ENCODE data around the gene KDM6B.

Gene KDM6B

DNA sequence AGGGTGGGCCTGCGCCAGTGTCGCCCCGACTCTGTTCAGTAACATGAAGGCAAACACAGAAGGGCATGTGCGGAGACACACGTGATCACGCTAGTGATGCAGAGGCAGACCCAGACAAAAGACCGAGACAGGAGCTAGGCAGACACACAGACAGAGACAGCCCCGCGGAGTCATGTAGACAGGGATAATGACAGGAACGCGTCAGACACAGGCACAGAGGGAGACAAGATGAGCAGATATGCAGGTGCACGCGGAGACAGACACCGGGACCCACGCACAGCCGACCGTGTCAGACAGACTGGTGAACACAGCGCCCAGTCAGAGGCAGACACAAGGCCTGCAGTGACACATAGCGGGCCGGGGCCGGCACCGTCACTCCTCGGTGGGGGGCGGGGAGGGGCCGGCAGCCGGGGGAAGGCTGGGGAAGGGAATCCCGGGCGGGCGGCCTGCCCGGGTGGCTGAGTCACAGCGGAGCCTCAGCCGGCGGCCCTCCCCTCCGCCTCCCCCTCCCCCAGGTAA, 7.4 kb downstream of the KDM6B start:
- peak; percentile 29 for DNase-seq

DNA sequence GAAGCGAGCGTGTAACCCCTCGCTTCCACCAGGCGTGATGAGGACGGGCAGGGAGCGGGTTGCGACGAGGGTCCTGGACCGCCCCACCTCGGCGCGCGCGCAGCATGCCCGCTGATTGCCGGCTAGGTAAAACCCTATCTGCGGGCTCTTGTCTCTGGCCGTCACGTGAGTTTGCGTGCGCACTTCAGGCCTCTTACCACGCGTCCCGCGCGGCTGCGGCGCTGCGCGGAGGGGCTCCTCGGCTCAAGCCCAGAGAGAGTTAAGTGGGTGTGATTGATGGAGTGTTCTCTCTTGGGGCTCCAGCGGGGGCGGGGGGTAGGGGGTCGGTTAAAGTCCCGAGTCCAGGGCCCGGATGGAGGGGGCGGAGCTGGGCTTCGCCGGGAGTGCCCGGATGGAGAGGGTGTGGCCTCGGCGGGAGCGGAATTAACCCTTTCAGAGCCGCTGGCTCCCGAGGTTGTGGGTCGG, 7.9 kb downstream of the KDM6B start:
- peak; percentile 49 for DNase-seq

- peak; percentile 42 for DNase-seq
Measured at GRCh38 chr17:7842380-7843256, 8.6 kb downstream of the KDM6B start.

- no peak for DNase-seq
Measured at GRCh38 chr17:7843257-7843535, 9.2 kb downstream of the KDM6B start.

- peak; percentile 47 for DNase-seq
Measured at GRCh38 chr17:7843536-7844291, 9.7 kb downstream of the KDM6B start.

GRCh38 chr17:7844292-7845154, 10.5 kb downstream of the KDM6B start:
- DNase-seq: peak; percentile 69

DNA sequence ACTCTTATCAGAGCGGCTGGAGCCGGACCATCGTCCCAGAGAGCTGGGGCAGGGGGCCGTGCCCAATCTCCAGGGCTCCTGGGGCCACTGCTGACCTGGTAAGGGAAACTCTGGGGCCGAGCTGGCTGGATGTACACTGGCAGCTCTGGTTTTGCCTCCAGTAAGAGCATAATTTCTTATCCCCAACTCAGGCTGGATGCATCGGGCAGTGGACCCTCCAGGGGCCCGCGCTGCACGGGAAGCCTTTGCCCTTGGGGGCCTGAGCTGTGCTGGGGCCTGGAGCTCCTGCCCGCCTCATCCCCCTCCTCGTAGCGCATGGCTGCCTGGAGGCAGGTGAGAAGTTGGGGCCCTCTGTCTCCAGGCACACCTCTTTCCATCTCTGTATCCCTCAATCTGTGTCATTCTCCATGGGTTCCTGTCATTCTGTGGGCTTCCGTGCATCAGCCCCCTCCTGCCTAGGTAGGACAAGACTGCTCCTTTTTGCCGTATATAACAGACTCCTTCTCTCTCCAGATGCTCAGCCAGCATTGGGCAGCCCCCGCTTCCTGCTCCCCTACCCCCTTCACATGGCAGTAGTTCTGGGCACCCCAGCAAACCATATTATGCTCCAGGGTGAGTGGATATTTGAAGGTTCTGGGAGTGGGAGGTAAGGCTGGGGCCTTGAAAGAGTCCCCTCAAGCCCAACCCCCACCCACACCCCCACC, 11.5 kb downstream of the KDM6B start:
- DNase-seq: no peak

DNA sequence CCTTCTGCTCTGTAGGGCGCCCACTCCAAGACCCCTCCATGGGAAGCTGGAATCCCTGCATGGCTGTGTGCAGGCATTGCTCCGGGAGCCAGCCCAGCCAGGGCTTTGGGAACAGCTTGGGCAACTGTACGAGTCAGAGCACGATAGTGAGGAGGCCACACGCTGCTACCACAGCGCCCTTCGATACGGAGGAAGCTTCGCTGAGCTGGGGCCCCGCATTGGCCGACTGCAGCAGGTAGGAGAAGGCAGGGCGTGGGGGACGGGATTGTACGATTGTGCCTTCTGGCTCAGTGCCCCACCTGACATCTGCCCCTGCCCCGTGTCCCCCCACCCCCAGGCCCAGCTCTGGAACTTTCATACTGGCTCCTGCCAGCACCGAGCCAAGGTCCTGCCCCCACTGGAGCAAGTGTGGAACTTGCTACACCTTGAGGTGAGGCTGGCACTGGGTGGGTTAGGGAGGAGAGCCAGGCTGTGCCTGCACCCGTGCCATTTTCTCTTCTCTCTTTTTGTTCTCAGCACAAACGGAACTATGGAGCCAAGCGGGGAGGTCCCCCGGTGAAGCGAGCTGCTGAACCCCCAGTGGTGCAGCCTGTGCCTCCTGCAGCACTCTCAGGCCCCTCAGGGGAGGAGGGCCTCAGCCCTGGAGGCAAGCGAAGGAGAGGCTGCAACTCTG, 12.2 kb downstream of the KDM6B start:
- DNase-seq: no peak

GRCh38 chr17:7846765-7847661, 13.0 kb downstream of the KDM6B start:
- DNase-seq: no peak

DNA sequence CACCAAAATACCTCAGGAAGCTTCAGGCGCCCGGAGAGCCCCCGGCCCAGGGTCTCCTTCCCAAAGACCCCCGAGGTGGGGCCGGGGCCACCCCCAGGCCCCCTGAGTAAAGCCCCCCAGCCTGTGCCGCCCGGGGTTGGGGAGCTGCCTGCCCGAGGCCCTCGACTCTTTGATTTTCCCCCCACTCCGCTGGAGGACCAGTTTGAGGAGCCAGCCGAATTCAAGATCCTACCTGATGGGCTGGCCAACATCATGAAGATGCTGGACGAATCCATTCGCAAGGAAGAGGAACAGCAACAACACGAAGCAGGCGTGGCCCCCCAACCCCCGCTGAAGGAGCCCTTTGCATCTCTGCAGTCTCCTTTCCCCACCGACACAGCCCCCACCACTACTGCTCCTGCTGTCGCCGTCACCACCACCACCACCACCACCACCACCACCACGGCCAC, 14.1 kb downstream of the KDM6B start:
- DNase-seq: no peak

GRCh38 chr17:7848739-7849129, 14.7 kb downstream of the KDM6B start:
- DNase-seq: no peak

DNA sequence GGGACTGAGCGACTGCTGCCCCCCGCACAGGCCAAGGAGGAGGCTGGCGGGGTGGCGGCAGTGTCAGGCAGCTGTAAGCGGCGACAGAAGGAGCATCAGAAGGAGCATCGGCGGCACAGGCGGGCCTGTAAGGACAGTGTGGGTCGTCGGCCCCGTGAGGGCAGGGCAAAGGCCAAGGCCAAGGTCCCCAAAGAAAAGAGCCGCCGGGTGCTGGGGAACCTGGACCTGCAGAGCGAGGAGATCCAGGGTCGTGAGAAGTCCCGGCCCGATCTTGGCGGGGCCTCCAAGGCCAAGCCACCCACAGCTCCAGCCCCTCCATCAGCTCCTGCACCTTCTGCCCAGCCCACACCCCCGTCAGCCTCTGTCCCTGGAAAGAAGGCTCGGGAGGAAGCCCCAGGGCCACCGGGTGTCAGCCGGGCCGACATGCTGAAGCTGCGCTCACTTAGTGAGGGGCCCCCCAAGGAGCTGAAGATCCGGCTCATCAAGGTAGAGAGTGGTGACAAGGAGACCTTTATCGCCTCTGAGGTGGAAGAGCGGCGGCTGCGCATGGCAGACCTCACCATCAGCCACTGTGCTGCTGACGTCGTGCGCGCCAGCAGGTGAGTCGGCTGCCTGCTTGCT, 15.2 kb downstream of the KDM6B start:
- no peak for DNase-seq

DNA sequence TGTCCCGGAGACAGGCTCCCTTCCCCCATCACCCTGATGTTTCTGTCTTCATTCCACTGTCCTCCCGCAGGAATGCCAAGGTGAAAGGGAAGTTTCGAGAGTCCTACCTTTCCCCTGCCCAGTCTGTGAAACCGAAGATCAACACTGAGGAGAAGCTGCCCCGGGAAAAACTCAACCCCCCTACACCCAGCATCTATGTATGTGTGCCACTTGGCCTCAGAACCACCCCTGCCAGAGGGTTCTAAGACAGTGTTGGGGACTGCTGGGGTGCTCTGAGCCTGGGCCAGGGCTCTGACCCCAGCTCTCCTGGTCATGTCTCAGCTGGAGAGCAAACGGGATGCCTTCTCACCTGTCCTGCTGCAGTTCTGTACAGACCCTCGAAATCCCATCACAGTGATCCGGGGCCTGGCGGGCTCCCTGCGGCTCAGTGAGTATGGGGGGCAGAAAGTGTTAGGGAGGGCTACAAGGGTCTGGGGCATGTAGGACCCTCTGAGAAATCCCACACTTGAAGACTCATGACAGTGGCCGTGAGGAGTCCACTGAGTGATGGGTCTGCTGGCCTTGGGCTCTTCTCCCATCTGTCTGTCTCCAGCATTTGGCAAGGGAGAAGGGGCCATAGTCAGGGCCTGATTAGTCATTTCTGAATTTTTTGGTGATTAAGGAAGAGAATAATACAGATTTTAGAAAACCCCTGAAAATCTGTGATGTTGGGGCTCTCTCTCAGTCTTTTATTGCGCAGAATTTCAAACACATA, 15.9 kb downstream of the KDM6B start:
- DNase-seq: no peak

- no peak for DNase-seq
Measured at GRCh38 chr17:7850701-7851437, 16.9 kb downstream of the KDM6B start.

GRCh38 chr17:7851438-7852261, 17.6 kb downstream of the KDM6B start:
- DNase-seq: peak; percentile 76

DNA sequence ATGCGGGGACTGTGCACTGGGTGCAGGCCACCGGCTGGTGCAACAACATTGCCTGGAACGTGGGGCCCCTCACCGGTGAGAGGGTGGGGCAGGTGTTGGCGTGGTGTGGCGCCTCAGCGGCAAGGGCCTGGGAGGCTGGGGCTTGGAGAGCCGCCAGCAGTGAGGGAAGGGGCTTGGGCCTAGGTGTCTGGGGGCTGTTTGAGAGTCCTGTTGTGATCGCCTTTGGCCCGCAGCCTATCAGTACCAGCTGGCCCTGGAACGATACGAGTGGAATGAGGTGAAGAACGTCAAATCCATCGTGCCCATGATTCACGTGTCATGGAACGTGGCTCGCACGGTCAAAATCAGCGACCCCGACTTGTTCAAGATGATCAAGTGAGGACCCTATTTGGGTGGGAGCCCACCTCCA, 18.2 kb downstream of the KDM6B start:
- no peak for DNase-seq

DNA sequence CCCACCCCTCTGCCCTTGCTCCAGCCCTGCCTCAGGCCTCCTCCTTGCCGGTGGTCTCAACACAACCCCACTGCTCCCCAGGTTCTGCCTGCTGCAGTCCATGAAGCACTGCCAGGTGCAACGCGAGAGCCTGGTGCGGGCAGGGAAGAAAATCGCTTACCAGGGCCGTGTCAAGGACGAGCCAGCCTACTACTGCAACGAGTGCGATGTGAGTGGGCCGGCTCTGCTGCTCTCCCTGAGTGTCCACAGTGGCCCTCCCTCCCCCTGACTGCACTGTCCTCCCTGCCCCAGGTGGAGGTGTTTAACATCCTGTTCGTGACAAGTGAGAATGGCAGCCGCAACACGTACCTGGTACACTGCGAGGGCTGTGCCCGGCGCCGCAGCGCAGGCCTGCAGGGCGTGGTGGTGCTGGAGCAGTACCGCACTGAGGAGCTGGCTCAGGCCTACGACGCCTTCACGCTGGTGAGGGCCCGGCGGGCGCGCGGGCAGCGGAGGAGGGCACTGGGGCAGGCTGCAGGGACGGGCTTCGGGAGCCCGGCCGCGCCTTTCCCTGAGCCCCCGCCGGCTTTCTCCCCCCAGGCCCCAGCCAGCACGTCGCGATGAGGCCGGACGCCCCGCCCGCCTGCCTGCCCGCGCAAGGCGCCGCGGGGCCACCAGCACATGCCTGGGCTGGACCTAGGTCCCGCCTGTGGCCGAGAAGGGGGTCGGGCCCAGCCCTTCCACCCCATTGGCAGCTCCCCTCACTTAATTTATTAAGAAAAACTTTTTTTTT, 19.1 kb downstream of the KDM6B start:
- no peak for DNase-seq
